HFF-Myc (cell line): ENCODE results near the gene PSME2.

Source experiments
- DNase-seq: peaks from one replicate; pipeline ENCODE4 v3.0.0-alpha.2; 2011; ENCODE audit warnings: low read depth; ENCODE audit errors: extremely low read depth
- H3K4me3 ChIP-seq: replicated peaks from 2 replicates; pipeline ENCODE4 v1.5.1; 2011; ENCODE audit warnings: low read depth, mild to moderate bottlenecking, control low read depth, low read length
- TF ChIP-seq, protein P1 (sequence below): IDR thresholded peaks from 2 replicates; pipeline ENCODE4 v1.5.1; 2012; ENCODE audit warnings: mild to moderate bottlenecking, low read depth, low read length, control low read depth; ENCODE audit errors: missing control alignments

PSME2 gene

DNA sequence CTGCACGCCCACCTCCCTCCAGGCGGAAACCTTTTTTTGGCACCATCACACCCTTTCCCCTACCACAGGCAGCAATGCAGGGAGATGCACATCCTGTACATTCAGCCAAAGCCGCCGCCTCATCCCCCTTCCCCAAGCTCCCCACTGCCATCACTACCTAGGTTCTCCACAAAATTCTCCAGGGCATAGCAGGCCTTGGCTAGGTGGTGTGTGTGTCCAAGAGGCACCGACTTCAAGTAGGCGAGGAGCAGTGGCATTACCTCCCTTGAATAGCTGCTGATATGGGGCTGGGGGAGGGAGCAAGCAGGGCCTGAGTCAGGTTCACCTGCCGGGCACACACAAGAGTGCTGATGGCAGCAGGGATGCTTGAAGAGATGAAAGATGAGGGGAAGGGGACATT lies 38.6 kb upstream of the PSME2 start:
- TF ChIP-seq, protein P1, sequence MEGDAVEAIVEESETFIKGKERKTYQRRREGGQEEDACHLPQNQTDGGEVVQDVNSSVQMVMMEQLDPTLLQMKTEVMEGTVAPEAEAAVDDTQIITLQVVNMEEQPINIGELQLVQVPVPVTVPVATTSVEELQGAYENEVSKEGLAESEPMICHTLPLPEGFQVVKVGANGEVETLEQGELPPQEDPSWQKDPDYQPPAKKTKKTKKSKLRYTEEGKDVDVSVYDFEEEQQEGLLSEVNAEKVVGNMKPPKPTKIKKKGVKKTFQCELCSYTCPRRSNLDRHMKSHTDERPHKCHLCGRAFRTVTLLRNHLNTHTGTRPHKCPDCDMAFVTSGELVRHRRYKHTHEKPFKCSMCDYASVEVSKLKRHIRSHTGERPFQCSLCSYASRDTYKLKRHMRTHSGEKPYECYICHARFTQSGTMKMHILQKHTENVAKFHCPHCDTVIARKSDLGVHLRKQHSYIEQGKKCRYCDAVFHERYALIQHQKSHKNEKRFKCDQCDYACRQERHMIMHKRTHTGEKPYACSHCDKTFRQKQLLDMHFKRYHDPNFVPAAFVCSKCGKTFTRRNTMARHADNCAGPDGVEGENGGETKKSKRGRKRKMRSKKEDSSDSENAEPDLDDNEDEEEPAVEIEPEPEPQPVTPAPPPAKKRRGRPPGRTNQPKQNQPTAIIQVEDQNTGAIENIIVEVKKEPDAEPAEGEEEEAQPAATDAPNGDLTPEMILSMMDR: no peak
- no peak overlapping the region for H3K4me3 ChIP-seq
- no peak for DNase-seq

DNA sequence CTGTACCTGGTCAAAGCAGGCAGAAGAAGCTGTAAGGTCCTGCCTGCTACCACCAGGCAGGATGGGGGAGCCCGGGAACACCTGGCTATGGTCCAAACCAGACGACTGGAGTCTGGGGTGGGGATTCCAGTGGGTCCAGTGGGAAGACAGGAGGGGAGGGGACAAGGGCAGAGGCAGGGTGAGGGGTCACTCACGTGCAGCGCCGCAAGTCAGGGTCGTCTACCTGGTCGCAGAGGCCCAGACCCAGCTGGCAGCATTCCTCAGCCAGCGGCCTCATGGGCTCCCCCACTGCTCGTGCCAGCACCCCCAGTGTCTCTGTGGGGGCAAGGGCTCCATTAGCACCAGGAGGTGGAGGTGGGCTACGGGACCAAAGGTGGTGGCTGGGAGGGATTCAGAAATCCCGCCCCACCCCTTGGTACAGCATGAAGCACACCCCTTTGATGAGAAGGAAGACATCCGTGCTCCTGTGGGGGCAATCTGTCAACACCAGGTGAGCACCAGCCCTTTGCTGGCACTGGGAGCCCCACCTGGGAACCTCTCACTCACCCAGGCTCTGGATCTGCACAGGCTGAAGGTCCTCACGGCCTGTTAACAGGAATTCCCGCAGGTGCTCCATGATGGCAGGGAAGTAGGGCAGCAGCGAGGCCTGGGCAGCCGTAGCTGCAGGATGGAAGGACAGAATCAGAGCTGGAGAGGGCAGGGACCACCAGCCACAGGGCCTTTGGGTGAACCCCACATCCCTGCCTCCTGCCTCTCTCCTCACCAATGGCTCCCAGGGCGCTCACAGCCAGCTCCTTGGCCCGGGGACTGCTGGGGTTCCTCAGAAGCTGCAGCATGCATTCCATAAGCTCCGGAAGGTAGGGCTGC lies 37.9 kb upstream of the PSME2 start:
- DNase-seq: no peak
- TF ChIP-seq, protein P1: no peak
- H3K4me3 ChIP-seq: no peak overlapping the region

GRCh38 chr14:24183014-24183481 lies 36.6 kb upstream of the PSME2 start:
- TF ChIP-seq, protein P1: no peak
- H3K4me3 ChIP-seq: no peak overlapping the region
- no peak for DNase-seq

DNA sequence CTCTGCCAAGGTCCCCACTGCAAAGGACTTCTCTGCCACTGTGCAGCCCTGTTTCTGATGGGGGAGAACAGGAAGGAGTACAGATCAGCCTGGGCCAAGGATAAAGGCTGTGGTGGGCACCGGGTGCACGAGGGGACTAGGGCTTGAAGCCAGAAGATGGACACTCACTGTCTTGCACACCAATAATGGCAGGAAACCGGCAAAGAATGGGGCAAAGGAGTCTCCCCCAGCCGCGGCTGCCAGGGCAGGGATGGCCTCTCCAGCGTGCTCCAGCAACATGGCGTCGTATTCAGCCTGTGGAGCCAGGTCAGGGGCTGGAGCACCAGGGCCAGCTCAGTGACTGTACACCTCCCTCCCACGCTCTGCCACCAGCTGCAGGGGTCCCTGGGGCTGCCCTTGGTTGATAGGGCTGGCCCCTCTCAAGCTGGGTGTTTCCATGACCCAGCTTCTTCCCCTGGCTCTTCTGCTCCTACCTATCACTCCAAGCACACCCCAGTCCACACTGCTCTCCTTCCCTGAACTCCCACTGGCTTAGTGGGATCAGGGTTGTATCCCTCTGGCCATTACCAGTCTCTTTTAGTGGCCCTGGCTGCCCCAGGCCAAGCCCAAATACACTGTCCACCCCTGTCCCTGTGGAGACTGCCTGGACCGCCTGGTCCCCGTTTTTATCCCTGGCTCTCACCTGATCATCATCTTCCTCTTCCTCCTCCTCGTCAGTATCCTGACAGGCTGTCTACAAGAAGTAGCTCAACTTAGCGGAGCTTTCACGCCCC lies 35.9 kb upstream of the PSME2 start:
- TF ChIP-seq, protein P1: no peak
- H3K4me3 ChIP-seq: no peak overlapping the region
- no peak for DNase-seq

DNA sequence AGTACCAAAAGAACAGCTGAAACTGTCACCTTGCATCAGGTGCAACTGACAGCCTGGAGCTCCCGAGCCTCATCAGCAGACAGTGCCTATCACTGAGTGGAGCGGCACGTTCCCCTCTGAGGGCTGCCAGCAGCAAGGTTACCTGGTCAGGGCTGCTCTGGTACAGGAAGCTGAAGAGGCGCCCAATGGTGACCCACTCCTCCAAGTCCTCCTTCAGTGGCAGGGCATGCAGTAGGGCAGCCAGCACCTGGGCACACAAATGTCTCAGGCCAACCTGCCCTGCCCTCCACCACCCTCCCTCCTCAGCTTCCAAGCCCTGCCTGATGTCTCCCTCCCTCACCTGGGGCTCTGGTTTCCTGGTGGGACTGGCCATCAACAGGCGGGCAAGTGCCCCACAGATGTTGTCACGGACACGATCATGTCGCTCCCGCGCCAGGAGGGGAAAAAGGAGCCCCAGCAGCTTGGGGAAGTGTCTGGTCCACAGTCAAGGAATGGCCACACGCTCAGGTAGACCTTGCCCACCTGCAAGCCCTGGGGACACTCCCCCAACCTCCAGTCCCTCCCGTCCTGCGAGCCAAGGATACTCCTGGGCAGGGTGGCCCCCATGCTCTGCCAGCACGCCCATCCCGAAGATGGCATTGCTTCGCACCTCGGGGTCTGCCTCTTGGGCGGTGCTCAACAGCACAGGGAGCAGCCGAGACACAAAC lies 35.1 kb upstream of the PSME2 start:
- DNase-seq: no peak
- no peak overlapping the region for H3K4me3 ChIP-seq
- TF ChIP-seq, protein P1: no peak

DNA sequence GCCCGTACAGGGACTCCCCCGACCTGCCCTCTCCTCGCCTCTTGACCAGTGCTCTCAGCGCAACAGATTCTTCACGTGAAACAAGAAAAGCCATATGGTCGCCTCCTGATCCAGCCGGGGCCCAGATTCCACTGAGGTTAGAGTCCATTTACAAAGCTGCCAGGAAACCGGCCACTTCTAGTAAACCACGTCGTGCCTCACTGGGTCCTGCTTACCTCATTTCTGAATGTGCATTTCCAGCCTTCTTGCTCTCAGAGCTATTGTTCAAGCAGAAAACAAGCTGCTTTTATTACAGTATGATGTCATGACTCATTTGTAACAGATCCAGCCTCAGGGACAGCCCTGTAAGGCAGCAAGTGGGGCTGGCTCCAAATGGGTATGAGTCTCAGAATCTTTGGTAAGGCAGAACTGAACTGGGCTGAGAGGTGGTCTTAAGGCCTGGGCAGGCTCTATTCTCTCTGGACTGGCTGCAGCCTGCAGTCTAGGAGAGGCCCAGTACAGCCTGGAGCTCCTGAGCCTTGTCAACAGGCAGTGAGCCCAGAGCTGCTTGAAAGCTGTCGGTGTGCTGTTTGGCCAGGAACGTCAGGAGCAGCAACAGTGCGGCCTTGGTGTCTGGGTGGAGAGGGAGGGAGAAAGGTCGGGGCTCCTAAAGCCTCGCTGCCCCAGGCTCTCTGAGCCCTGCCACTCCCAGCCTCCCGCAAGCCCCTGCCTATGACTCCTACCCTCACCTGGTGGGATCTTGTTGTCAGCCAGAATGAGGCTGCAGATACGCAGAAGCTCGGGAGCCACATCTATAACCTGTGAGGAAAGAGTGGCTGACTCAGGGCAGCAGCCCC lies 33.8 kb upstream of the PSME2 start:
- TF ChIP-seq, protein P1: no peak
- H3K4me3 ChIP-seq: no peak overlapping the region
- DNase-seq: peak; percentile 42
